DMS153 treated with DMSO at 0.1 percent for 48 hours (cell line): ENCODE results near the gene MBP.
A peak's percentile ranks its signal among the peaks of the same experiment; 100 is the strongest.

Source experiments
- DNase-seq: peaks from one replicate; lab custom pipeline; 2025; ENCODE audit not compliant: unreplicated experiment; lab: John Stamatoyannopoulos, UW

Gene MBP

DNA sequence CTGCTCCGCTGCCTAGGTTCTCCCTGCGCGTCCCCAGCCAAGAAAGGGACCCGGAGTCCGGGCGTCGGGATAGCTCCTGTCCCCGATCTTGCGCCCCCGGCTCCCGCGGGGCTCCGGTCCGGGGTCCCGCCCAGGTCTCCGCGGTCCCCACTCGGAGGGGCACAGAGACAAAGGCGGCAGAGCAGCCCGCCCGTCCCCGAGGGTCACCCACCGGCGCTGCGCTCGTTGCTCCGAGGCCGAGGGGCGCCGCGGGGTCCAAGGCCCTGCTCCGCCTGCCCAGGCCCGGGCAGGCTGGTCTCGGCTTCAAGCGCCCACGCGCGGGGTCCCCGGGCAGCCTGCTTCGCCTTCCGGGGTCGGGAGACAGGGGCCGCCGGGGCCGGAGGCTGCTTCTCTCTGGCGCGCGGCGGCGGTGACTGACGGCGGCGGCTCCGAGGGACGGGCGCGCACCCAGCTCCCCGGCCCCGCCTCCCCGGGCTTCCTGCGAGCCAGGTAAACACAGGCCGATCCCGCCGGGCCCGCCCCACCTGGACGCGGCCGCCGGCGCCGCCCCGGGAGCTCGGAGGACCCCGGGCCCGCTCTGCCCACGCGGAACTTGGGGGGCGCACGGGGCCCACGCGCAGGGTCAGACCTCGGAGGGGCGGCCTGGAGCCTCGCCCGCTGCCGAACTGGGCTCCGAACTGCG lies at the start of gene MBP:
TSS of gene MBP (minus strand) at position 415 of the 682 bp plus-strand sequence. CDS start 27,522 bp downstream, outside the sequence.
- DNase-seq = peak; percentile 47

DNA sequence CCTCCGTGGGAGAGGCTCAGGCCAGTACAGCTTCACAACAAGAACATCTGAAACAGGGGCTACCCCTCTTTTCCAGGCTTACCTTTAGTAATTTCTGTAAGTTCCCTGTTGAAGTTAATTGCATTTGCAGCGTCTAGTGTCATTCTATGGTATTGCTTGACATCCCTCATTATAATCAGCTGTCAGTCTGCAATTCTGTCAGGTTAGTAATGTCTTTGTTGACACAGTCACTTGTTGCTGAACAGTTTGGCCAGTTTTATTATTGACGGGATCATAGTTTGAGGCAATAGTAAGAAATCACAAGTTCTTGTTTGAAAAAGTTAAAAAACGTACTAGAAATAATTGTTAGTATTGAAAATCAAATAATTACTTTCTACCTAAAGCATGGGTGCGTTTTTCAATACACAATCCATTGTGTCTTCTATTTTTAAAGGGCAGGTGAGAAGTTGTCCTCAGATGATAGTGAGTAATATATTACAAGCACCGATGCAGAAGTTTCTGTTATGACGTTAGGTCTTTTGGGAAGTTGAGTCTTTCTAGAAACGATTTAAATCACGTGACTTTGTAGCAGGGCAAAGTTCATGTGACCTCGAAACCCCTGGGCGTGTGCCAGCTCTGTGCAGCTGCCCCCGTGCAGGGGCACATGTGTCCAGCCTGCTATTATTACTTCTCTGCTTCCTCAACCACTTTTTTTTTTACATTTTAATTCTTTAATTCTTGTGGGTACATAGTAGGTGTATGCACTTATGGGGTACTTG lies 49.5 kb upstream of the MBP start:
- DNase-seq = no peak

DNA sequence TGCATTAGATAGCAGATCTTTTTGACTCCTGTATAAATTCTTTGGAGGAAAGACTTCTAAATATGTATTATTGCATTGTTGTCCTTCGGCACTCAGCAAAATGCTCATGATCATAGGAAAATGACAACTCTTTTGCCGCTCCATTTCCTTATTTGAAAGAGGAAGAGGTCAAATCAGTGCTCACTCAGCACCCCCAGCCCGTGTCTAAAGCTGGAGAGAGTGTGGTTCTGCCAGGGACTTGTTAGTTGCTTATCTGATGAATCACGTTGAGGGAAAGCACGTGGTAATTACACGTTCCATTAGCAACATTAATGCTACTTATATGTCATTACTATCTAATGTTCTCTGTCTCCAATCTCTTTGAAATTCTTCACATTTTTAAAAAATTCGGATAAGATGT lies 46.0 kb upstream of the MBP start:
- no peak for DNase-seq

DNA sequence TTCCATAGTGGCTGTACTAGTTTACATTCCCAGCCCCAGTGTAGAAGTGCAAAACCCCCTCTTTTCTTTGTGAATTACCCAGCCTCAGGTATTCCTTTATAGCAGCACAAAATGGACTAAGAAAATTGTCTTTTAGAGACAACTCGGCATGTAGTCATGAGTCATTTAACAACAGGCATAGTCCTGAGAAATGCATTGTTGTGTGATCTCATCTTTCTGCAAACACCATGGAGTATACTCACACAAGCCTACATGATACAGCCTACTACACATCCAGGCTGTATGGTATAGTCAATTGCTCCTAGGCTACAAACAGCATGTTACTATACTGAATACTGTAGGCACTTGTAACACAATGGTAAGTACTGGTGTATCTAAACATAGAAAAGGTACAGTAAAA lies 44.4 kb upstream of the MBP start:
- no peak for DNase-seq

DNA sequence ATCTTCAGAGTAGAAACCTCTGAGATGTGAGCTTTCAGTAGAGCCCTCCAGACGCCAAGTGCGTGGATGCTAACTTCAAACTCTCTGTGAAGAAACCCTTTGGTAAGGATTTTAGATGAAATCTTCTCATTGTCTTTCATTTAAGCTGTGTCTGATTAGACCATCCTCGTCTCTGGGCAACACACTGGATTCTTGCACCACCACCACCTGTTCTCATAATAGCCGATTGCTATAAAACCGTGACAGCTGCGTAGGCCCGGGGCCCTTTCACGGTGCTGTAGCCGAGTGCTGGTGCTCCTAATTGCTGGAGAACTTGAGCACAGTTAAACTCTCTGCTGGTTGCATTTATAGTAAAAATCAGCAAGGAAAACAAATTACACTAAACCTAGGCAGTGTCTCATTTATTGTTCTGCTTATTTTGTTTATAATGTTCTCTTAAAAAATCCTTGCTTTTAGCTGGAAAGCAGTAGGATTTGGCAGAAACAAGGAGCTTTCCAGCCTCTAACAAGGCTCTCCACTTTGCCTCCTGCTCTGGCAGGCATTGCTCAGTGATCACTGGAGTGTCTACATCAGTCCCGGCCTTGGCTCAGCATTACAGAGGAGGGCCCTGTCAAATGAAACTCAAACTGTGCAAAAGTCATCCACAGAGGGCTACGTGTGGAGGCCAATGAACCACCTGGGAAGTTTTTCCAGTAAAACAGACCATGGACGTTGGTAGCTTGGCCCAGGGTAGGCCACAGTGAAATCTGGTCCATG lies 40.9 kb upstream of the MBP start:
- no peak for DNase-seq

DNA sequence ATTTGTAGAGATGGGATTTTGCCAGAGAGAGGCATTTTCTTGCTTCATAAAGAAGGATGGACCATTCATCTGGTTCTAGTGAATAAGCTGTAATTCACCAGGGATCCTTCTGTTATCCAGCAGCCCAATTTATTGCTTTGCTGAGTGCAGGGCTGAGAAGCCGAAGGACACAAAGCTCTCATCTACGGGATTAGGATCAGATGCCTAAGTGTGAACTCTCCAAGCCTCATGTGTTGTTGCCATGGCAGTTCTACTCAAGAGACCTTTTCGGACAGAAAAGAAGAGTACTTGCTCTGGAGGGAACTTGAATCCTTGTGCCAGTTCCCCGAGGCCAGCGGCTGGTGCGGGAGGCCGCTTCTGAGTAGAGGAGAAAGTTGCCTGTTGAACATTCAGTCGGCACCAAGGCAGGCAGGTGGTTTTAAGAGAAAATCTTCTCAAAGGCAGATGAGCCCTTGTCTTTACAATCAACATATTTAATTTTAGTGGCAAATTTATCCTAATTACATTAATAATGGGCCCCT lies 38.4 kb upstream of the MBP start:
- DNase-seq = no peak

DNA sequence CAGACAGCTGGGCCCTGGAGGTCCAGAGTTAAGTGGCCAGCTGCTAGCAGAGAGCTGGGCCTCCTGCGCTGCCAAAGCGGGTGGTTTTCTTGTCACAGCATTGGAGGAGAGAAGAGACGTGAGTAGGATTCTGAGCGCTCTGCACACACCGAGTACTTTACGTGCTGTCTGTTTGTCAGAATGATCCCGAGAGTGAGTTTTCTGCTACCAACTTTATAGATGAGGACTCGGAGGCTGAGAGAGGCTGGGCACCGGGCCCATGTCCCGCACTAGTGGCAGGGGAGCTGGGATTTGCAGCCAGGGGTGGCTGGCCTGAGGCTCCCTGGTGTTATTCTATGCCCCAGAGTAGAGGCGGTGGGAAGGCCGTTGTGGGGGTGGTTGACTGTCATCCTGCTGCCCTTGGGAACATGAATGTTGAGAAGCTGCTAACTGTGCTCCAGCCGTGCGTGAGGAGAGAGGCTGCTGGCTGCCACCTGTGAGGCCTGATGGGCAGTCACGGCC lies 36.3 kb upstream of the MBP start:
- no peak for DNase-seq

DNA sequence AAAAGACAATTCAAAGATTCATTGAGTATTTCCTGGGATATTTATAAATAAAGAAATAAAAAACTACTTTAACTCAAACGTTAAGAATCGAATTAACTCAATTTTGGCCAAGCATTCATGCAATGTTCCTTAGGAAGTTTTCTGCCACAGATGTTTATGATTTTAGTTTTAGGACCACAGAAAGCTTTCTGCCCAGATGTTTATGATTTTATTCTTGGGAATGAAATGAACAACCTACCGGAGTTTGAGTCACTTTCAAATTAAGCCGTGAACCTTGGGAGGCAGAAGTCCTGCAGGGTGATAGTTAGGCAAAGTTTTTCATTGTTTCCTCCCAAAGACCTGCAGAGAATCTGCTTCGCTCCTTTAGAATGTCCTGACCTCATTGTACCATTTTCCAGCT lies 34.7 kb upstream of the MBP start:
- DNase-seq = no peak

DNA sequence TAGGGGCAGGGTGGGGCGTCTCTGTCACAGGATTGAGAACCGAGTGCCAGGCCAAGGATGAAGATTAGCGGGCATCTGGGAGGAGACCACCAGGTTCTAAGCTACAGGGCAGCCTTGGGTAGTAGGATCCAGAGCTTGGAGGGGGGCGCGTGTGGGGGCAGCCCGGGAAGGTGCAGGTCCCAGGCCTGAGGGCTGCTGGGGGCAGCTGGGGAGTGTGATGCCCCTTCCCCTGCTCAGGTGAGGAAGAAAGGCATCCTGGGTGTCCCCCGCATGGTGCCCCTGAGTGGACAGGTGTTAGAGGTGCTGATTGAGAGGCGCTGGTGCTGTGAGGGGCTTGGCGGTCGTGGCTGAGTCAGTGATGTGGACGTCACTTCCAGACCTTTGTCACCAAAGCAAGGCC lies 33.9 kb upstream of the MBP start:
- DNase-seq = no peak

DNA sequence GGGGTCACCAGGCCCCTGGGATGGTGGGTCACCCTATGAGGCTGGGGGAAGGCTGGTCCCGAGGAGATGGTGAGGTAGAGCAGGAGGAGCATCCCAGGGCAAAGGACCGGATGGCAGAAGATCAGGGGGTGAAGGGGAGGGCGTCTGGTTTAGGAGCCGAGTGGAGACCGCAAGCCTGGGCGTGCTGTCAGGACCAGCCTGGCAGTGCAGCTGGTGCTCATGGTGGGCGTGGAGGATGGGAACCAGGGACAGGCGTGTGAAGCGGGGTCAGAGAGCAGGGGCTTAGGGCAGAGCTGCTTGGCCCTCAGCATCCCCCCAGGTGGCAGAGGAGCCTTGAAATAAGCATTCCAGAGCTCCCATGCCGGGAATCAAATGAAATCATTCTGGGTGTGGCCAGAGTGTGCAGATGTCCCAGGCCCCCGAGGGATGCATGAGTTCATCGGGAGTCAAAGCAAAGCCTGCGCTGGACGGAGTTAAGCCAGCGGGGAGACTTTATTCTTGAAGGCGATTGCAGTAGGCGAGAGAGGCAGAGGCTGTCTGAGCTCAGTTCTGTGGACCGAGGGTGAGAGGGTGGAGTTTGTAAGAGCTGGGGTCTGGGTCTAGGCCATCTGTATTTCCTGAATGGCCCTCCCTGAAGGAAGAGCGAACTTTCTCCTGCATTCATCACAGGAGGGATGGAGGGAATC lies 33.1 kb upstream of the MBP start:
- DNase-seq = no peak

DNA sequence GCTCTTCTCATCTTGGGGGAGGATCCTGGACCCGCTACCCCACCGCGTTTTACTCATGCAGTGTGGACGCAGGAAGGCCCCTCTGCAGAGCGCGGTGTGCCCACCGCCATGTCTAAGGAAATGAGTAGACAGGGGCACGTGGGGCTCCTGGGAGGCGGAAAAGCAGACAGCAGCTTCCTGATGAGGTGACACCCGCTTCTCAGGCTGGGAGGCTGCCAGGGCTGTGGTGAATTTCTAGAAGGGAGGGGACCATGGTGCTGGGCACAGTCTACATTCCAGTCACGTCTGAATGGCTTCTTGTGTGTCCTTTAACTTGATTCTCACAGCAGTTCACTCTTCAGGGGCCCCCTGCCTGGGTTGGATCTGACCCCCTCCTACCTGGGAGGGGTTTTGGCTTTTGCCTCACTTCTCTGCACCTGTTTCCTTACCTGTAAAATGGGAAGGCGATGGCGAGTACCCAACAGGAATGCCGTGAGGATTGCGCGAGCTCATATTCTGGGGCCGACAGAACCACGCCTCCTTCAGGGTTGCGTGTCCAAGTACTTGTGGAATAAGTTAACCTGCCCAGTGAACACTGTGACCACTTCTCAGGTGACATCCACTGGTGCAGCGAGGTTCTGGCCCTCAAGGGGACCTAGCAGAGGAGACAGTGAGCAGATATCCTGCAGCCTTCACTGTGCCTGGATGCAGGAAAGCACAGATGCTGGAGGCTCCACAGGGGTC lies 32.3 kb upstream of the MBP start:
- no peak for DNase-seq

DNA sequence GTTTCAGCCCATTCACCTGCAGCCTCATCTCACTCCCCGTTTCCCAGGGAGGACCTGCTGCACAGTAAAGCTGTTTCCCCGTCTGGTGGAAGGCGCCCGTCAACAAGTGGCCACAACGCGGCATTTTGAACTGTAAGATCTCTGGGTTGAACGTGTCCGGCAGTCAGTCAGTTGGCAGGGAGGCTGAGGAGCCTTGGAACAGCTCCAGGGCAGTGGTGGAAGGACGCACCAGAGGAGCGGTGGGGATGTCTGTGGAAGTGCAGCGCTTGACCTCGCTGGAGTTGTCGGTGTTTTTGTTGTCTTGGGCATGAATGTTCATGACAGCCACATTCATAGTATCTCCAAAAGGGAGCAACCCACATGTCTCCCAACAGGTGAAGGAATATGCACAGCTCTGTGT lies 31.4 kb upstream of the MBP start:
- DNase-seq = no peak

DNA sequence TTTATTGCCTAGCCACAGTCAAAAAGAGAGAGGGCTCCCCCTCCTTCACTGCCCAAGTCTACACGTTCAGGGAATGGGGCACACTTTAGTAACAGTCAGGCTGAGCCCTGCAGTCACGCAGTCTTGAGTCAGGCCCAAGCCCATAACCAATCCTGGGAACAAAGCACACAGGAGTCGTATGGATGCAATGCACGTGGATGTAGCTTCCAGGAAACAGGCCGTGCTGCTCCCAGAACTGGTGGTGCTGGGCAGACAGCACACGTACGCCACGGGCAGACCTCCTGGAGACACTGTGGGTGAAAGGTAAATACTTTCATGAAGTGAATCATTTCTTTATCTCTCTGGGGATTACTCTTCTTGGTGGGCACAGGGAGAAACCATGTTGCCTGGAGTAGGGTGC lies 30.0 kb upstream of the MBP start:
- no peak for DNase-seq

DNA sequence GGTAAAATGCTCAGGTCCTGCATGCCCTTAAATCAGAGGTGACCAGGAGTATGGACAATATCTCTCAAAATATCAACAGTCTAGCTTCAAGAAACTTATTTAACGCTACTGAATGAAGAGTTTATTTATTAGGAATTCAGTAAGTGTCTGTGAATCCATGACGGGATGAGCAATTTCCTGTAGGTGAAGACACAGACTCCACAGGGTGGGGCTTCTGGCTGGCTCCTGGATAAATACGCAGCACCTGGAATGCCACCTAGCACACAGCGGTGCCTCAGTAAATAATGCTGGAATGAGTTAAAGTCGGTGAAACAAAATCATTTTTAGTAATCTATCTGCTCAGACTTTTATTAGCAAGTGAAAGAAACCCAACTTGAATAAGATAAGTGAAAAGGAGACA lies 29.4 kb upstream of the MBP start:
- no peak for DNase-seq

DNA sequence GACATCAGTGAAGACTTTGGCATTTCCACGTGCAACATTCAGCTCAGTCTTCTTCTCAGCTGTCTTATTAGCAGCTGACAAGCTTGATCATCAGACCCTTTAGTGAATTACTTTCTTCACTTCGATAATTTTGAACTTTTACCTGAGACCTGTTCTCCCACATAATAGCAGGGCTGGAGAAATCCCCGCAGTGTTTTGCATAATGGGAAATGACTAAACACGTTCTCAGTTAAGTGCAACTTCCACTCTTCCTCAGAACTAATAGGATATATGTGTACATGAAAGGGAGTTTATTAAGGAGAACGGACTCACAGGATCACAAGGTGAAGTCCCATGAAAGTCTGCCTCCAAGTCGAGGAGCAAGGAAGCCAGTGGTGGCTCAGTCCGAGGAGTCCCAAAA lies 28.8 kb upstream of the MBP start:
- DNase-seq = no peak

DNA sequence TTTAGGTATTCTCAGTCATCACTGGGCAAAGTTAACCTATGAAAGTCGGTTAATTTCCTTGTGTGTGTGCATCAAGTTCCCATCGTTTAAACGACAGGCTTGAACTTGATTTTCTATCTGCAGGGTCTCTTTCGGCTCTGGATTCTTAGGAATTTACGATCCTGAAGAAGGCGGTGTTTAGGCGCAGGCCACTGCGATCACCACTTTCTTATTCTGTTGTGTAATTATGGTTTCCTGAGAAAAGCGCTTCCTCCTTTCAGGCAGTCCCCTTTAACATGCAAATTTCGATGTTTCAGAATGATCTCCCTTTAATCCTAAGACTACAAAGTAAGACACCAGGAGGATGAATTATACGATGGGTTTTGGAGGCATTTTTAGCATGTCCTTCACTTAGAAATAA lies 27.9 kb upstream of the MBP start:
- DNase-seq = no peak

DNA sequence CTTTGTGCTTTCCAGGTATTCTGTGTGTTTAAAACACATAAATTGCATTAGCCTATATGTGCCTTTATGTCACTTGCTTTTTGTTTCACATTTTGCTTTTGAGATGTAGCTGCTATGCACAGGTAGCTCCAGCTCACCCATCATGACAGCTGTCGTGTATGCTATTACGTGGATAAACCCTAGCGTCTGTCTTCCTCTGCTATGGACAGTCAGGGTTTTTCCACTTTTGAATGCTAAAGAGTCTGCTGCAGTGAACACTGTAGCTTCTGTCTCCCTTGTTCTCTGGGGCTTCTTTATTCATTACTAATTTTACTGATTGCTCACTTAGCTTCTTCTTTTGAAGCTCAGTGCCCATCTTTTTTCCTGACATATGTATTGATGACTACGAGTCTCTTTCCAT lies 24.7 kb upstream of the MBP start:
- no peak for DNase-seq

DNA sequence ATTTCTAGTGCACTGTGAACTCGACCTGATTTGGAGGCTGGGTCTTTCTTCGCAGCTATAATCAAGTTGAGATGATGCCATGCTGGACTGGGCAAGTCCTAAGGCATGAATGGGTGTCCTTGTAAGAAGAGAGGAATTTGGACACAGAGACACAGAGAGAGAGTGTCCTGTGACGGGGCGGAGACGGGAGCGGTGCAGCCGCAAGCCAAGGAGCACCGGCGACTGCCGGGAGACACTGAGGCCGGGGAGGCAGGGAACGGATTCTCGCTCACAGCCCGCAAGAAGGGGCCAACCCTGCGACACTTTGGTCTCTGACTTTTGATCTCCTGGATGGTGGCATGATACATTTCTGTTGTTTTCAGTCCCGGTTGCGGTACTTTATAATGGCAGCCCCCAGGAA lies 22.4 kb upstream of the MBP start:
- DNase-seq = no peak

DNA sequence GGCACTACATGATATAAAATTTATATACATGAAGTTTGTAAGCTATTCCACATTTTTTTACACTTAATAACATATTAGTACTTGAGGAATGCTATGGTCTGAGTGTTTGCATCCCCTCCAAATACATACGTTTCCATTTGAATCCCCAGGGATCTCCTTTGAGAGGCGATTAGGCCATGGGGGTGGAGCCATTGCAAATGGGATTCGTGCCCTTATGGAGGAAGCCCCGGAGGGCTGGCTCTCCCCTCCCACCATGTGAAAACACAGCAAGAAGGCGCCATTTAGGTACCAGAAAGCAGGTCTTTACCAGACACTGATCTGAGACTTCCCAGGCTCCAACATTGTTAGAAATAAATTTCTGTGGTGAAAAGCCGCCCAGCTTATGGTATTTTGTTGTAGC lies 20.8 kb upstream of the MBP start:
- DNase-seq = no peak

DNA sequence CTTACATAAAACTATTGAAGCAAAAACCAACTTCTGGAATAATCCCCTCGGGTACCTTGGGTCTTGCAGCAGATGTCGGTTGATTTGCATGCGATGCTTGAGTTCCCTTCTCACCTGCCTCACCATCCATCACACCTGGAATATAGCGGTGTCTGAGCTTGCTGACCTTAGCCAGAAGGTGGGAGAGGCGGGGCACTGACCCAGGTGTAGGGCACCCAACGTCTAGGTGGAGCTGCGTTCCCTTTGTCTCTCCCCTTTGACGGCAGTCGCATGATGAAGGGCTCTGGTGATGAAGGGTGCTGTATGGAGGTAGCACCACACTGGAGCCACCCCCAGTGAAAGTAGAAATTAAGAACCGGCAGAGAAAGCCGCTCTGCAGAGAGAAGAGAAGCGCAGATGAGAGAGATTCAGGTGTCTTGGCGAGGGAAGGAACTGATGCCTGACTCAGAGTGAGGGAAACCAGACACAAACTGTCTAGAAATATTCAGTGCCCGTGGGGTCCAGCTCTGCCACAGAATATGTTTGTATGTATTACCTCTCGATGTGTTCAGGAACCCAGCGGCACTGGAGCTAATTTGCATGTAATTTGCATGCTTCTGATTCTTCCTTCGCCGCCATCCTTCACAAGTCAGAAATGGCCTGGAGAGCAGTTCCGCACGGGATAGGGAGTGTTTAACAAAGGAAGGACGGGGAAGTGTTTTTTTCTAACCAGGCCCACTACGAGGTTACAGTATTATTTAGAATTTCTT lies 19.4 kb upstream of the MBP start:
- no peak for DNase-seq
